ENCODE results near the gene GMPPA. TPM values are rescaled to one million over a fixed set of nuclear protein-coding genes. Genes with fewer than 3 reads are reported as not detected.

The GMPPA gene
- total and polyA plus RNA-seq, 3 donors from 2014 or later, result 19.6 to 28.3 (median 24.6) TPM

GRCh38 chr2:219464286-219465032 is 34.2 kb upstream of the GMPPA start:
- 87 to 92% methylated on average over 6 to 20 of the region's 21 CpGs for WGBS, 2 donors
- no peaks in the 10 kb centered on the region for H3K9me3 ChIP-seq
- no peak overlapping the region for H3K27ac ChIP-seq
- H3K4me3 ChIP-seq, result no peak overlapping the region
- H3K36me3 ChIP-seq (ENCODE audit: low read depth, missing control alignments), result no peaks in the 10 kb centered on the region
- intact Hi-C loops (cut with DNase I; ENCODE audit: low total_unique reads), result no loop called here
- H3K27me3 ChIP-seq, result no peaks in the 10 kb centered on the region
- TF ChIP-seq CTCF (IDR thresholded peaks at IDR 0.05), result no peak
- TF ChIP-seq POLR2A (IDR thresholded peaks at IDR 0.05), result no peak
- DNase-seq, result no peak
- peaks cover 24% of the 10 kb centered on the region for H3K4me1 ChIP-seq

- no peak overlapping the region for H3K4me3 ChIP-seq
These were observed 32.8 kb upstream of the GMPPA start for GRCh38 chr2:219465659-219466561.

GRCh38 chr2:219466816-219467735 is 31.6 kb upstream of the GMPPA start:
- WGBS, 2 donors, result 78 to 86% methylated on average over 15 to 28 of the region's 28 CpGs
- Histone ChIP-seq H3K27ac (no peak overlapping the region), H3K36me3 (ENCODE audit: low read depth, missing control alignments) (no peaks in the 10 kb centered on the region), H3K4me3 (no peak overlapping the region), H3K27me3 (no peaks in the 10 kb centered on the region), H3K9me3 (no peaks in the 10 kb centered on the region), H3K4me1 (peaks cover 13% of the 10 kb centered on the region)
- TF ChIP-seq CTCF (IDR thresholded peaks at IDR 0.05) (no peak), POLR2A (IDR thresholded peaks at IDR 0.05) (no peak)
- no peak for DNase-seq
- intact Hi-C loops (cut with DNase I; ENCODE audit: low total_unique reads), result no loop called here

More at GRCh38 chr2:219465659-219466561, 32.8 kb upstream of the GMPPA start:
- no peaks in the 10 kb centered on the region for H3K36me3 ChIP-seq (ENCODE audit: low read depth, missing control alignments)
- TF ChIP-seq CTCF (IDR thresholded peaks at IDR 0.05), result no peak
- no peak for TF ChIP-seq POLR2A (IDR thresholded peaks at IDR 0.05)
- DNase-seq, result no peak
- no peak overlapping the region for H3K27ac ChIP-seq
- peaks cover 17% of the 10 kb centered on the region for H3K4me1 ChIP-seq
- H3K9me3 ChIP-seq, result no peaks in the 10 kb centered on the region
- 88 to 90% methylated on average over 25 to 47 of the region's 47 CpGs for WGBS, 2 donors
- intact Hi-C loops (cut with DNase I; ENCODE audit: low total_unique reads), result no loop called here
- H3K27me3 ChIP-seq, result no peaks in the 10 kb centered on the region

- peaks cover 13% of the 10 kb centered on the region for H3K4me1 ChIP-seq
- no peak overlapping the region for H3K4me3 ChIP-seq
- WGBS, 2 donors, result 75 to 77% methylated on average over 2 of the region's 2 CpGs
- H3K36me3 ChIP-seq (ENCODE audit: low read depth, missing control alignments), result no peaks in the 10 kb centered on the region
- no peak for DNase-seq
- H3K27ac ChIP-seq, result no peak overlapping the region
- intact Hi-C loops (cut with DNase I; ENCODE audit: low total_unique reads), result no loop called here
- H3K27me3 ChIP-seq, result no peaks in the 10 kb centered on the region
- no peak for TF ChIP-seq POLR2A (IDR thresholded peaks at IDR 0.05)
- TF ChIP-seq CTCF (IDR thresholded peaks at IDR 0.05), result no peak
- H3K9me3 ChIP-seq, result no peaks in the 10 kb centered on the region
These were observed 31.0 kb upstream of the GMPPA start for GRCh38 chr2:219467736-219468075.
